HepG2 (cell line): ENCODE data around the gene TMEM217. TPM values are rescaled to one million over a fixed set of nuclear protein-coding genes. Genes with fewer than 3 reads are reported as not detected.

ENCODE experiments used
- DDIT3 ChIP-seq: sonication (generic); formaldehyde crosslinking; IDR thresholded peaks from 2 replicates; pipeline ENCODE4 v1.4.0; 2020; ENCODE audit warnings: mild to moderate bottlenecking, missing genetic modification reagents
- HINFP ChIP-seq: sonication (generic); formaldehyde crosslinking; IDR thresholded peaks from 2 replicates; pipeline ENCODE4 v1.4.0; 2020; ENCODE audit warnings: low read depth, mild to moderate bottlenecking, missing genetic modification reagents
- HOMEZ ChIP-seq: IDR thresholded peaks from 2 replicates; pipeline ENCODE4 v1.6.1; 2016; ENCODE audit warnings: low read depth
- JARID2 ChIP-seq: sonication (generic); formaldehyde crosslinking; IDR thresholded peaks from 2 replicates; pipeline ENCODE4 v1.8.1; 2023; ENCODE audit warnings: missing genetic modification reagents, inconsistent platforms; ENCODE audit not compliant: insufficient replicate concordance
- KDM4B ChIP-seq: sonication (generic); formaldehyde crosslinking; IDR thresholded peaks from 2 replicates; pipeline ENCODE4 v1.4.0; 2020; ENCODE audit warnings: missing genetic modification reagents
- PRDM4 ChIP-seq: sonication (generic); formaldehyde crosslinking; IDR thresholded peaks from 2 replicates; pipeline ENCODE4 v1.9.0; 2021; ENCODE audit warnings: missing genetic modification reagents, borderline replicate concordance
- SP1 ChIP-seq, 2 experiments: fragments of 450-650 bp in 1 of 2; sonication (generic) in 1 of 2; formaldehyde crosslinking in 1 of 2; IDR thresholded peaks; 2 replicates each; pipeline versions ENCODE4 v1.4.0 to v1.6.1; 2016 to 2020; ENCODE audit warnings: missing genetic modification reagents in 1 of 2
- ZNF331 ChIP-seq: sonication (generic); formaldehyde crosslinking; IDR thresholded peaks from 2 replicates; pipeline ENCODE4 v1.4.0; 2020; ENCODE audit warnings: missing genetic modification reagents
- ZNF333 ChIP-seq: sonication (generic); formaldehyde crosslinking; IDR thresholded peaks from 2 replicates; pipeline ENCODE4 v1.4.0; 2020; ENCODE audit warnings: mild to moderate bottlenecking, missing genetic modification reagents, borderline replicate concordance
- ZNF44 ChIP-seq: sonication (generic); formaldehyde crosslinking; IDR thresholded peaks from 2 replicates; pipeline ENCODE4 v1.5.1; 2020; ENCODE audit warnings: mild to moderate bottlenecking, missing genetic modification reagents
- ZNF546 ChIP-seq: sonication (generic); formaldehyde crosslinking; conservative IDR thresholded peaks from 2 replicates; pipeline ENCODE4 v1.8.1; 2023; ENCODE audit warnings: mild to moderate bottlenecking, missing genetic modification reagents
- ZNF646 ChIP-seq: sonication (generic); formaldehyde crosslinking; IDR thresholded peaks from 2 replicates; pipeline ENCODE4 v1.9.0; 2021; ENCODE audit warnings: mild to moderate bottlenecking, missing genetic modification reagents
- ZNF709 ChIP-seq: sonication (generic); formaldehyde crosslinking; IDR thresholded peaks from 2 replicates; pipeline ENCODE4 v1.5.0; 2020; ENCODE audit warnings: mild to moderate bottlenecking, missing genetic modification reagents
- polyA plus RNA-seq, 8 experiments: library from polyadenylated mRNA; depleted of rRNA in 3 of 8; stranded (reverse) in 7 of 8; unstranded in 1 of 8; fragments of >200 nt; fragmentation: Illumina TruSeq in 4 of 8; extraction: Trizol in 4 of 8; gene quantifications; 2 replicates each; pipeline versions ENCODE4 v1.2.1 to v1.2.3, GENCODE V29; 2011 to 2016; ENCODE audit warnings: low read depth in 4 of 8, missing spikeins in 1 of 8, mixed read lengths in 1 of 8; ENCODE audit not compliant: insufficient read depth in 1 of 8
- total RNA-seq, 5 experiments: library from RNA; depleted of rRNA; stranded (reverse); fragments of >200 nt; fragmentation: Illumina TruSeq; extraction: Trizol; gene quantifications; 2 replicates each; pipeline ENCODE4 v1.2.3, GENCODE V29; 2016; ENCODE audit warnings: low read depth in 1 of 5

The TMEM217 gene
- total and polyA plus RNA-seq, 2 of the 13 experiments (the other 11 are each of a cell fraction or from before 2014, with no cell fraction given), result 2.3 to 3.4 TPM

- TF ChIP-seq JARID2 (CRISPR knock-in tag), result no peak
- no peak for TF ChIP-seq HINFP (CRISPR knock-in tag)
- peak; percentile 34; the same call in 1 of the 2 replicates for TF ChIP-seq KDM4B (CRISPR knock-in tag)
- TF ChIP-seq ZNF44 (CRISPR knock-in tag), result no peak
- TF ChIP-seq ZNF709 (CRISPR knock-in tag), result no peak
- no peak for TF ChIP-seq PRDM4 (CRISPR knock-in tag)
- TF ChIP-seq ZNF333, result no peak
- TF ChIP-seq DDIT3 (CRISPR knock-in tag), result no peak; the same call in 1 of the 2 replicates
- peak; percentile 88 for TF ChIP-seq ZNF331 (CRISPR knock-in tag)
- TF ChIP-seq ZNF546 (CRISPR knock-in tag), result no peak
- no peak for TF ChIP-seq ZNF646
- TF ChIP-seq SP1 (IDR thresholded peaks at IDR 0.05), result no peak
- TF ChIP-seq SP1 (CRISPR knock-in tag; IDR thresholded peaks at IDR 0.05), result peak; percentile 38; the same call in 1 of the 2 replicates
- peak; percentile 31; the same call in 1 of the 2 replicates for TF ChIP-seq HOMEZ (CRISPR knock-in tag)
Observed at GRCh38 chr6:37171970-37172812, 85.8 kb downstream of the TMEM217 start (continued).
